Left colon (tissue), 2 donors: ENCODE results near the gene KCNG4. TPM values are rescaled to one million over a fixed set of nuclear protein-coding genes. Genes with fewer than 3 reads are reported as not detected.

ENCODE experiments used
- ATAC-seq: fragments of 200-7000 bp; cut with Tn5 transposase; one replicate; pipeline ENCODE4 v1.9.1; 2020; ENCODE audit warnings: mild to moderate bottlenecking, moderate library complexity
- DNase-seq, 2 donors: peaks; one replicate each; pipeline ENCODE4 v3.0.0-alpha.2; 2020
- intact Hi-C, 2 donors: fragments of 100-400 bp; cut with DNase I in 1 of 2; cut with micrococcal nuclease in 1 of 2; formaldehyde crosslinking; loops; one replicate each; pipeline versions ENCODE4 v1.11.2 to v1.14.0; 2022; cut with DNase I, micrococcal nuclease
- total RNA-seq, 2 donors: library from RNA; stranded (reverse); fragmentation: NEBNext Ultra II Directional; extraction: Animal tissue kit (Norgen Biotek cat#: 25700); gene quantifications; one replicate each; pipeline ENCODE4 v1.2.1, GENCODE V29; 2021
- donor health status: DM: no; HTN: no; CAD: no.
- donor health status: DM: yes; HTN: yes; CAD: no.

The KCNG4 gene
- total RNA-seq, 2 donors from 2014 or later, result not detected

DNA sequence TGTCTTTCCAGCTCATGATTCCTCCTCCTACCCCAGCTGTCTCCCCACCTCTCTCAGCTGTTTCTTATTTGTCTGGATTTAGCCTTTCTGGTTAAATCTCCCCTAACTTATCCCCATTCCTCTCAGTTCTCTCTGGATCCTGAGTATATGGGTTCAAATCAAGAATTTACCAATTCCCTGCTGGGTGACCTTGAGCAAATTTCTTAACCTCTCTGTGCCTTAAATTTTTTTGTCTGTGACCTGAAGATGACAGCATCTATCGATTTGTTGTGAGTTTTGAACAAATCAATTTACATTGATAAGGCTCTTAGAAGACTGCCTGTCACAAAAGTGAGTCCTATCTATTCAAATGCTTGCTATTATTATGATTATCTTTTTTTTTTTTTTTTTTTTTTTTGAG, 2.0 kb upstream of the KCNG4 start:
- intact Hi-C loops, result no loop called here
- no peak for ATAC-seq
- DNase-seq, result no peak

DNA sequence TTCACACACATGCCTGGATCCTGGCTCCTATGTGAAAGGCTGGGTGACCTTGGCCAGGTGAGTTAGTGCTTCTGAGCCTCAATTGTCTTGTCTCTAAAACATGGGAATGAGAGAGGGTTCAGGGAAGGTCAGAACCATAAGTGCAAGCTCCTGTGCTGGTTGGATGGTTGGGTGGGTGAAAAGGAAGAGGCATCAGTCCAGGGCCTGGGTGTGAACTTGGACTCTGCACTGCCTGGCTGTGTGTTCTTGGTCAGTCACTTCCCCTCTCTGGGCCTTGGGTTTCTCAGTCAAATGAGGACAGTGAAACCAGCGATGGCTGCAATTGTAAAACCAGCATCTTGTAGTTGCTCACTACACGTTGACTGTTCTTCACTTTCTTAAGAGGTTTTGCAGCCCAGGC, 643 bp upstream of the KCNG4 start:
- no peak for ATAC-seq
- DNase-seq, result no peak
- intact Hi-C loops, result no loop called here

DNA sequence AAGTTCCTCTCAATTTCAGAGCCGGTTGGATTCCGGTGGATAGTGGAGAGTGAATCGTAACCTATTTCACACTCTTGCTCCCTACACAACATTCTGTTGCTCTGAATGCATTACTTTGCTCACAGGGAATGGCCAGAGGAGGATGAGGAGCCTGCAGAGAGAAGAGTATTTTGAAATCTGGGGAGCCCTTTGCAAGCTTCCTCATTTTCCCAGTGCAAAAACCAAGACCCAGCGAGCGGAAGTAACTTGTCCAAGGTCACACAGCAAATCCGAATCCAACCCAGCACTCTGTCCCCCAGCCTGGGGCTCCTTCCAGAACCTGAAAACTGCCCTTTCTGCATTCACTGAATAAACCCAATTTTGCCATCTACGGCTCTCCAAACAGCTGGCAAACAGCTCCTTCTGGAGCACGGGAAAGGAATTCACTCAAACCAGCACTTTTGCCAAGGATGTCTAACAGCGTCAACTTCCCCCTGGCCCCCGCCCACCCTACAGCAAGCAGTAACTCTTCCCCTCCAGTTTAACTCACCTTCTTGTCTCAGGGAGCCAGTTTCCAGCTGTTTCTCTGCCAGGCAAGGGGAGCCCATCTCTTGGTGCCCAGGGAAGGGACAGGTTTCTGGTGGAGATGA, 557 bp downstream of the KCNG4 start:
- ATAC-seq, result no peak
- intact Hi-C loops, result no loop called here
- DNase-seq, result no peak

DNA sequence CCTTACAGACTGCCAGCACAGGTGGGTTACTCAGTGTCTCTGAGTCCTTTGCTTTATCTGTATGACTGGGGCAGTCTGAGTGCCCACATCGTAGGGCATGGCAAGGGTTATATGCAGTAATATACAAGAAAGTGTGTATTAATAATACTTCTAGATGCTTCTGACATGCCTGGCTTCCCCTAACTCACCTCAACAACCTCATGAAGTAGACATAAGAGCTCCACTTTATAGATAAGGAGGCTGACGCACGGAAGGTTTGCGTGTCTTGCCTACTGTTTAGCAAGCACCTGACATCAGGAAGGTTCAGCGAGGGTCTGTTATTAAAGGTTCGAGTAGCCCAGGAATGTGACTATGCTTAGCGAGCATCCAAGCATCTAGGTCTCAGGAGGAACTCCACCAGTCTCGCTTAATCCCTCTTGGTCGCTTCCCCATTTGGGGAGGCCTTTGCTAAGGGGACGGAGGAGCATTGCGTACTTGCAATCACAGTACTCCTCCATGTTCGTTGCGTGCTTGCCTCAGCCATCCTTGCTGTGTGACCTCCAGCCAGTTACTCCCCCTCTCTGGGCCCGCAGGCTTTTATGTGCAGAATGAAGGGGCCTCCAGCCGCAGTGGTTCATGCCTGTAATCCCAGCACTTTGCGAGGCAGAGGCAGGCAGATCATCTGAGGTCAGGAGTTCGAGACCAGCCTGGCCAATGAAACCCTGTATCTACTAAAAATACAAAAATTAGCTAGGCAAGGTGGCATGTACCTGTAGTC, 1.6 kb downstream of the KCNG4 start:
- DNase-seq (no peak), ATAC-seq (no peak)
- intact Hi-C loops, result no loop called here

DNA sequence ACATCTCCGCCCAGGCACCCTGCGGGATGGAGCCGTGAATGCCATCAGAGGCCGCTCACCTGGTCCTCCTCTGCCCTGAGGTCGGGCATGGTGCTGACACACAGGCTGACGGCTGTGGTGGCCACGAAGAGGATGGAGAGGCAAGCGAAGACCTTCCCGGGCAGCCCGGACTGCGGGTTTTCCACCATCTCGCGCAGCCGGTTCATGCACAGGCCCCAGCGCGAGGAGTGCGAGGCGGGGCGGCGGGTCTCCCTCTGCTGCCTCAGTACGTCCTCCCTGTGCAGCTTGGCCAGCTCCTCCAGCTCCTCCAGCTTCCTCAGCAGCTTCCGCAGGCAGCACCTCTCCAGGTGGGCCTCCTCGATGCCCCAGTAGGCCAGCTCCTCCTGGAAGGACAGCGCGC, 3.1 kb downstream of the KCNG4 start:
- intact Hi-C loops, result no loop called here
- DNase-seq (no peak), ATAC-seq (no peak)

DNA sequence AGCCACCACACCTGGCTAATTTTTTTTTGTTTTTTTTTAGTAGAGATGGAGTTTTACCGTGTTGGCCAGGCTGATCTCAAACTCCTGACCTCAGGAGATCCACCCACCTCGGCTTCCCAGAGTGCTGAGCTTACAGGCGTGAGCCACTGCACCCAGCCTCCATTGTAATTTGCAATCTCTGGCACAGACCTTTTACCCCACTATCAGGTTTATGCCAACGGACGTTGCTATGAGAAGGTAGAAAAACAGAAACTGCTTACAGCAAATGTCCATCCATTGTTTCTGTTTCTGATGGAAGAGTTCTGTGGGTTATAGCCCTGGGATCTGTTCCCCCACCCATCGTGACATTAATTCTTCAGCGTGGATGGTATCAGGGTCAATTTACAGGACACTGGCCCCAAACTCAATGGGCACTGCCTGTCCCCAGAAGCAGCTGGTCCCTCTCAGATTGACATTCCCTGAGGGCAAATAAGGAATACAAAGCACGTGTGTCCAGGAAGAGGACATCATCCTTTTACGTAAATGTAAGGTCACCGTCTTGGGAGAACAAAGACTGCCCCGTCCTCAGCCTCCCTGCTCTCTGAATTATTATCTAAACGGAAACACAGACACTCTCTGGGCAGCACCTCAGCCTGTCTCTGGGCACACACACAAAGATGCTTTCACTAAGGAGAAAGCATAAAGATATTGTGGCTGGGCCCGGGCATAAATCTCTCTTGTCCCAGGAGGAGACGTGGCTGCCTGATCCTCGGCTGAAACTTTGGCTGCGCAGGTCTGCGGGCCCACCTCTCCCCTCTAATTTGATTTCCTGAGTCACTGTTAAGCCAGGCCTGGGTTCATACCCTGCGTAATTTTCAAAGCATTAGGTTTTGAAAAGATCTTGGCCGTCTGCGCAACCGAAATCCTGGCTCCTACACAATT, 5.2 kb downstream of the KCNG4 start:
- ATAC-seq (no peak), DNase-seq (no peak)
- intact Hi-C loops, result no loop called here

DNA sequence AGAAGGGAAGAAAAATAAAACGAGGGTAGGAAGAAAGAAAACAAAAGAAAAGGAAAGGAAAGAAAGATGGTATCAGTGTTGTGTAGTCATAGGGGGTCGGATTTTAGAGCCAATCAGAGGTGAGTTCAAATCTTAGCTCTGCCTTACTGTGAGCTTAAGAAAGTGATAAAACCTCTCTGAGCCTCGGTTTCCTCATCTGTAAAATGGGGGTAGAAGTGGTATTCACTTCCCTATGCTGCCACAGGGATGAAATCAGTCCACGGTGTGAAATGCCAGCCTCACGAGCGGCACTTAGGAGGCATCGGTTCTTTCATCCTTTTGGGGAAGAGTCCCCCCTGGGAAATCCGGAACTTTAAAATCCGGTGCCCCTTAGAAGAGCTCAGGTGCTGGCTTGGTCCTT, 6.1 kb downstream of the KCNG4 start:
- ATAC-seq (no peak), DNase-seq (no peak)
- intact Hi-C loops, result no loop called here

DNA sequence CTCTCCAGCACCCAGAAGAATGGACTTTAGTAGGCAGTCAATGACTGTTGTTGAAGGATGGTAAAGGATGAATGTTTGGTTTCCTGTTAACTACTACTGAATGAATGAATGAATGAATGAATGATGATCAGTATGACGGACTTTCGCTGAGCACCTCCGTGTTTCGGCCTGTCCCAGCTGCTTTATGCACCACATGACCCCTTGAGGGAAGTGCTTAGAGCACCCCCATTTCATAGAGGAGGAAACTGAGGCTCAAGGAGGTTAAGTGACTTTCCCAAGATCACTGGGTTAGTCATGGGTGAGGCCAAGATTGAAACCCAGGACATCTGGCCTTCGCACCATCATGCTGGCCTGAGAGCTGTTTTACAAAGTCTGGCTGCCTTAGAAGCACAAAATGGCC, 6.8 kb downstream of the KCNG4 start:
- intact Hi-C loops, result no loop called here
- no peak for ATAC-seq
- no peak for DNase-seq

DNA sequence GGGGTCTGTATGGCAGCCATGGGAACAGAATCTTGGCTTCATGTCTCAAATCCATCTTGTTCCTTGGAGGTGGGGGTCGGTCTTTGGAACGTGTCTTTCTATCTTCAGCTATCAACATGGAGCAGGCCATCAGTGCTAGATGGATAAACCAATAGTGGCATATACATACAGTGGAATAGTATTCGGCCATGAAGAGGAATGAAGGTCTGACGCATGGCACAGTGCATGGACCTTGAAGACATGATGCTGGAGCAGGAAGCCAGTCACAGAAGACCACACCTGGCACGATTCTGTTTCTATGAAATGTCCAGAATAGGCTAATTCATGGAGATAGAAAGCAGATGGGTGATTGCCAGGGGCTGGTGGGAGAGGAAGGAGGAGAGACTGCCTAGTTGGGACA, 7.8 kb downstream of the KCNG4 start:
- ATAC-seq (no peak), DNase-seq (no peak)
- intact Hi-C loops, result no loop called here

DNA sequence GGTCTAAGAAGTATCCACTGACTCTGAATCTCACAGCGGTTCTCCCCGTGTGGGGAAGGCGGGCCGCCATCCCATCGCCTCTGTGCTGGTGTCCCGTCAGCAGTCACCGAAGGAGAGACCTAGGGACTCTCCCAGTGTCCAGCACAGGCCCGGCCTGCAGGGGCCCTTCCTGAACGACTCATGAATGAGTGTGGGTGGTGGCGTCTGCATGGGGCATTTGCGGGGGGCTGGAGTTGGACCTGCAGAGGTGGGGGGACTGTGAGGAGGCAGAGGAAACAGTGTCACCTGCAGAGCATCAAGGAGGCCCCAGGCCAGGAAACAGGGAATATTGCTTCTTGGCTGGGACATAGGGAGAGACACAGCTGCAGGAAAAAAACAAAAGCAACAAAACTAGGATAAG, 10.3 kb downstream of the KCNG4 start:
- DNase-seq (no peak), ATAC-seq (no peak)
- intact Hi-C loops, result no loop called here

DNA sequence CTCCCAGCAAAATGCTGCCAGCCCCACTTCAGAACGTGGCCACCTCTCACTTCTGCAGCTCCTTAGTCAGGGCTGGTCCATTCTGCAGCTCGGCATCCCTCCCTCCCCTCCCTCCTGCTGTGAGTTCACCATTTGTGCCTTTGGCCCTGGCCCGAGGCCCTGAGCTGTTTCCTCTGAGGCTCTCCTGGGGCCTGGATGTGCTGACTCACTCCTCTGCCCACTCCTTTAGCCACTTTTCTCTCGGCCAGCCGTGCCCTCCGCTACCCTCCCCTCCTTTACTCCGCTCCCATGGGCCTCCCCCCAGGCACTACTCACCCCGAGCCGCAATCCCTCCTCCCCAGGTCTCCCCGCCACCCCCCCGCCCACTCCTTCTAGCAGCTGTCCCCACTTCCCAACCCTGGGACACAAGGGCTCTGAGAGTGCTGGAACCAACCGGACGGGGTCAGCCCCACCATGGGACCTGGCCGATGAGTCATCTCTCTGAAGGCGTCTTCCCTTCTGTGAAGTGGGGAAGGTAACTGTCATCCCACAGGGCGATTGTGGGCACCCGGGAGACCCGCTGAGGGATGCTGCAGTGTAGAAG, 11.5 kb downstream of the KCNG4 start:
- ATAC-seq (no peak), DNase-seq (peak; percentile 17 to 41)

DNA sequence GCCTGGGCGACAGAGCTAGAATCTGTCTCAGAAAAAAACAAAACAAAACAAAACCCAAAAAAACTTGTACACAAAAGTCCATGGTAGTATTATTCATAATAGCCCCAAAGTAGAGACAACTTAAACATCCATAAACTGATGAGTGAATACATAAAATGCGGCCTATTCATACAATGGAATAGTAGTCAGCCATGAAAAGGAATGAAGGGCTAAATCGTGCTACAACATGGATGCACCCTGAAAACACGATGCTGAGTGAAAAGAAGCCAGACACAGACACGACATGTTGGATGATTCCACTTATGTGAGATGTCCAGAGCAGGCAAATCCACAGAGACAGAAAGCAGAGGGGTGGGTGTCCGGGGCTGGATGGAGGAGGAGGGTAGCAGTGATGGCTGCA, 12.3 kb downstream of the KCNG4 start:
- ATAC-seq (no peak), DNase-seq (no peak)
- intact Hi-C loops, result no loop called here

More for the DNA sequence above, 11.5 kb downstream of the KCNG4 start:
- intact Hi-C loops, result no loop called here

DNA sequence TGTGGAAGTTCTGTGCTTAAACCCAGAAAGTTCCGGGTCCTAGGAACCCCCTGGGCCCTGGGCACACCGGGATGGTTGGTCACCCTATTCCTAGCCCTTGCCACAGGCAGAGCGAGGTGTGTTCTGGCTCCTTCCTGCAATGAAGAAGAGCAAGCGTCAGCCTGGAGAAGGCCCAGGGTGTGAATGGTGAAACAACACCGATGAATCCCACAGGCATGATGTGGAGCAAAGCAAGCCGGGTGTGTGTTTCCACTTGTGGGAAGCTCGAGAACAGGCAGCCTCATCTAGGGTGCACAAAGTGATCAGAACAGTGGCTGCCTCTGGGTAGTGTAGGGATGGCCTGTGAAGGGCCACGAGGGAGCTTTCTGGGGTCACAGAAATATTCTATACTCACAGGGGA, 13.8 kb downstream of the KCNG4 start:
- no peak for ATAC-seq
- no peak for DNase-seq
- intact Hi-C loops, result no loop called here

DNA sequence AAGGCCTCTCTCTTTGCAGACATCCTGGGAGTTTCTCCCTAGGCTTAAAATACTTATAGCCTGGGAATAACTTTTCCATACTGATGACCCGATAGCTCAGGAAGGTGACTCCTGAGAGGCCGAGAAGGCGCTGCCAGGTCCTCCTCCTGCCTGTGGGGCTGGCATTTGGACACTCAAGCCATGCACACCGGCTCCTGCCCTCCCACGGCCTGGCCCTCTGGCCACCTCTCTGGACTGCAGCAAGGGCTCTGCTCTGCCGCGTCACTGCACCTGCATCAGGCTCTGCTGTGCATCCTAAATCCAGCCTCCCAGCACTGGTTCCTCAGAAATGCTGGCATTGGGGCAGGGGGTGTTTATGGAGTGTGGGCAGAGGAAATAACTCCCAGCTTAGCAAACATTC, 14.2 kb downstream of the KCNG4 start:
- intact Hi-C loops, result no loop called here
- DNase-seq, result no peak
- no peak for ATAC-seq

DNA sequence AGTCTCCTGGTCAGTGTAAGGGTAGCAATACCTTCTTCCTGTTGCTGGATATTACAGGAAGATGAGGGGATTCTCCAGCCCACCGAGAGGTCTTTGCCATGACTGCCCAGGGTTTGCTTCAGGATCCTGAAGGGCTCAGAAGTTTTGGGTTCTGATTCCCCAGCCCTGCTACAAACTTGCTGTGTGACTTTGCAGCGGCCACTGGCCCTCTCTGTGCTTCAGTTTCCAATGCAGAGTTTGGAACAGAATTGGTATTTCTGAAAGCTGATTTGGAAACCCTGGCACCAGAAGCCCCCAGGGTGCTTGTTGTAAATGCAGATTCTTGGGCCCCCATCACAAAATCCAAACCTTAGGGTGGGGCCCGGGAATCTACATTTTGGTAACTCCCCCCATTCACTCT, 14.7 kb downstream of the KCNG4 start:
- DNase-seq, result no peak
- ATAC-seq, result no peak
- intact Hi-C loops, result no loop called here

DNA sequence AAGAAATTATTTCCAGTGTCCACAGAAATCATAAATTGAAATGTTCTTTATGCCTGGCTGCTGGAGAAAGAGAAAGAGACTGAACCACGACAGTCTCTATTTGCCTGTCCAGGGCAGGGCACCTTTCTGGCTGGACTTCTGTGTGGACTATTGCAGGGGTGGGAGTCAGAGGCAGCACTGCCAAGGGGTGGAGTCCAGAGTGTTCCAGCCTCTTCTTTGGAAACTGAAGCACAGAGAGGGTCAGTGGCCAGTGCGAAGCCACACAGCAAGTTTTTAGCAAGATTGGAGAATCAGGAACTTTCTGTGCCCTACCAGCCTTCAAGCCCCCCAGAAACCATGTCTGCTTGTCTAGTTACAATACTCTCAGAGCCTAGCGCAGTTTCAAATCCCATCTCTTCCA, 15.3 kb downstream of the KCNG4 start:
- intact Hi-C loops, result no loop called here
- DNase-seq (no peak), ATAC-seq (no peak)

DNA sequence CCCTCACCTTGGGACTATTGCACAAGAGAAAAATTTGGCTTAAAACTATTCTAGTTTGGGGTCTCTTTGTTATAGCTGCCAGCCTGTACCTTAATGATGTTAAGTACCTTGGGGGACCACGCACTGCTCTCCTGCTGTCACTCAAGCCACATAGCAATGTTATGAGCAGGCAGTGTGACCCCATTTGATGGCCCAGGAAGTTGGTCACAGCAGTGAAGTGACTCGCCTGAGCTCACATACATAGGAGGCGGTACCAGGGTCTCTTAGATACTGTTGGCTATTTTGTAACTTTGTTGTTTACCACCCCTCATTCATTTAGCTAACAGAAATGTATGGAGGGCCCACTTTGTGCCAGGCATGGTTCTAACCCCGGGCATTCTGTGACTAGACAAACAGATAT, 16.4 kb downstream of the KCNG4 start:
- ATAC-seq (no peak), DNase-seq (no peak)
- intact Hi-C loops, result no loop called here

DNA sequence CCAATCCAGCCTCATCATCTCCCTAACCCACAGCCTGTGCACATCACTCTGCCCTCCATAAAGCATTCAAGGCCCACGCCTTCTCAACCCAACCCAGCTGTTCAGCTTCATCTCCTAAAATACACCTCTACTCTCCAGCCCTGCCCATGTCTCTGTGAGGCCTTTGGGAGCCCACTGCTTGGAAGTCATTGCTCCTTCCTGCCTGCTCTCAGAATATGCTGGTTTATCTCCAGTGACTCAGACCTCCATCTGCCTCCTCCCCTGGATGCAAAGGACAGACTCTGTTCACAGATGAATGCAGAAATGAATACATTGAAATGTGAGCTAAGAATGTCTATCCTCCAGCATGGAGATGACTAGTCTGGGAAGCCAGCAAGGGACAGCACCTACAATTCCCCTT, 19.0 kb downstream of the KCNG4 start:
- DNase-seq, result no peak
- intact Hi-C loops, result no loop called here
- no peak for ATAC-seq

DNA sequence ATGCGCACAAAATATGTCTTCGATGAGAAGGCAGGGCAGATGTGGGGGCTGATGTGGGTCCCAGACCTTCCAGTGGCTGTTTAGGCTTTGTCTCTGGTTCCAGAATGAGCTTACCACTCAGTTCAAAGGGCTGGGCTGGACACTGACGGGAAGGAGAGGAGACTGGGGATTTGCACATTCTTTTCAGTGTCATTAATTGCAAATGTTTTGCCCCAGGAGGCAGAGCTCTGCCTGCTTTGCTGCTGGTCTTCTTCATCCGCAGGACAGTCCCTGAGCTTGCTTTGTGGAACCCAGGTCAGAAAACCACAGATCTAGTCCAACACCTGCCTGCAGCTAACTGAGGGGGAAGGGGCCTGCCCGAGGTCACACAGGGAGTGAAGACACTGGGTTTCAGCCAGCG, 20.9 kb downstream of the KCNG4 start:
- intact Hi-C loops, result no loop called here
- ATAC-seq, result no peak

More for the DNA sequence above, 20.9 kb downstream of the KCNG4 start:
- no peak for DNase-seq
